Fibroblast of skin of left biceps (primary cell): ENCODE results near the gene SERINC3.

Experiments used
- DNase-seq, 2 experiments: peaks; one replicate each; pipeline ENCODE4 v3.0.0-alpha.2; 2013; ENCODE audit warnings: low read depth in 2 of 2

The SERINC3 gene

GRCh38 chr20:44465001-44465560 is 56.8 kb downstream of the SERINC3 start:
- no peak for DNase-seq

GRCh38 chr20:44464514-44464913 is 57.4 kb downstream of the SERINC3 start:
- no peak for DNase-seq

- DNase-seq = no peak
Observed at GRCh38 chr20:44463466-44463865, 58.4 kb downstream of the SERINC3 start.

- no peak for DNase-seq
Observed at GRCh38 chr20:44461803-44462174, 60.1 kb downstream of the SERINC3 start.

- no peak for DNase-seq
Observed at GRCh38 chr20:44461142-44461802, 60.6 kb downstream of the SERINC3 start.

GRCh38 chr20:44460795-44461141 is 61.1 kb downstream of the SERINC3 start:
- no peak for DNase-seq

- no peak for DNase-seq
Observed at GRCh38 chr20:44459271-44459670, 62.6 kb downstream of the SERINC3 start.

- DNase-seq = no peak
Observed at GRCh38 chr20:44457016-44457415, 64.9 kb downstream of the SERINC3 start.

GRCh38 chr20:44456611-44457010 is 65.3 kb downstream of the SERINC3 start:
- DNase-seq = no peak

GRCh38 chr20:44455126-44455525 is 66.7 kb downstream of the SERINC3 start:
- no peak for DNase-seq

GRCh38 chr20:44454306-44454963 is 67.4 kb downstream of the SERINC3 start:
- DNase-seq = no peak

GRCh38 chr20:44450903-44451450 is 70.9 kb downstream of the SERINC3 start:
- DNase-seq = no peak

GRCh38 chr20:44450281-44450889 is 71.5 kb downstream of the SERINC3 start:
- DNase-seq = no peak

- DNase-seq = no peak
Observed at GRCh38 chr20:44449864-44450263, 72.0 kb downstream of the SERINC3 start.

- DNase-seq = no peak
Observed at GRCh38 chr20:44448753-44449546, 72.9 kb downstream of the SERINC3 start.

GRCh38 chr20:44447827-44448419 is 73.9 kb downstream of the SERINC3 start:
- DNase-seq = no peak
